HG03565 (cell line): ENCODE measurements around the gene PIAS1.

ENCODE experiments used
- ATAC-seq: cut with Tn5 transposase; IDR thresholded peaks from one replicate; pipeline ENCODE4 v1.9.1; 2021; ENCODE audit warnings: mild to moderate bottlenecking, moderate library complexity; ENCODE audit not compliant: unreplicated experiment

Gene PIAS1

DNA sequence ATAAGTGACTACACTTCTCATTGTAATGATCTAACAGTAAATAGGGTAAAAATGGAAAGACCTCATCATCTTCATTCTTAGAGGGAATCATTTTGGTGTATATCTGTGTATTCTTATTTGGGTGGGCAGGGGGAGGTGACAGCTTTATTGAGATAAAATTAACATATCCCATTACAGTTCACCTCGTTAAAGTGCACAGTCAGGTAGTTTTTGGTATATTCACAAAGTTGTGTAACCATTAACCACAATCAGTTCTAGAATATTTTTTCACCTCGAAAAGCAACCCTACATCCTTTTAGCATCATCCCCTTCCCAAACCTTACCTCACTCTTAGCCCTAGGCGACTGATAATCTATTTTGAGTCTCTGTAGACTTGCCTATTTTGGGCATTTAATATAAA lies 8.1 kb downstream of the PIAS1 start:
- ATAC-seq: no peak

DNA sequence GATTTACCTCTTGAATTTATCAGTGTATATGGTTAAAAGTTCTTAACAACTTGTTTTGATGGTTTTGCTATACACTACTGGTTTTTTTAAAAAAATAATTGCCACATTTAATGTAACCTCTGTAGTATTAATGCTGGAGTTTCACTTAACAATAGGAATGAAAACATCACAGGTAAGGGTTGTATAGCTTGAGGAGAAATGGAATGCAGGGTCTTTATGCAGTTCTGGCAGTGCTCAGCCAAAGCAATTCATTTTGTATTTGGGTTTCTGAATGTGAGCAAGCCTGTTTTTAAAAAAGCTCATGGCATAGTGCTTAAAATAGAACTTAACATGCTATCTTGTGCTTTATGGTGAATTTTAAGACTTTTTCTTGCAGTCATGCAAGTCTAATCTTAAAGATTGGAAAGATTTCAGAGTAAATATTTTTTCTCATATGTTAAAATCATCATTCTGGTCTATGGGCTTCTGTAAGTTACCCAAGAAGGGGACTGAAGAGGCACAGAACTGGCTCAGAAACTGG lies 8.9 kb downstream of the PIAS1 start:
- ATAC-seq: no peak

DNA sequence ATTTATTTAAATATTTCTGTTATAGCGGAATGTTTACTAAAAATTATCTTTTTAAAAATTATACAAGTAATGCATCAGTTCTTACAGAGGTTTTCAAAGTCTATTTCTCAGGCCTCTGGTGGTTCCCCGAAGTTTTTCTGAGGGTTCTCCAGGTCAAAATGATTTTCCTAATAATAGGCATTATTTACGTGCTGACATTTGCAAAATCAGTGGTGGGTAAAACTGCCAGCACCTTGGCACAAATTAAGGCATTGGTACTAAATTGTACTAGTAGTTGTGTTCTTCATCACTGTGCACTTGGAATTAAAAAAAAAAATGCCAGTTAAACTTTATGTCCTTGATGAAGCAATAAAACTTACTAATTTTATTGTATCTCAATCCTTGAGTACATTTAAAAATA lies 9.5 kb downstream of the PIAS1 start:
- ATAC-seq: no peak

DNA sequence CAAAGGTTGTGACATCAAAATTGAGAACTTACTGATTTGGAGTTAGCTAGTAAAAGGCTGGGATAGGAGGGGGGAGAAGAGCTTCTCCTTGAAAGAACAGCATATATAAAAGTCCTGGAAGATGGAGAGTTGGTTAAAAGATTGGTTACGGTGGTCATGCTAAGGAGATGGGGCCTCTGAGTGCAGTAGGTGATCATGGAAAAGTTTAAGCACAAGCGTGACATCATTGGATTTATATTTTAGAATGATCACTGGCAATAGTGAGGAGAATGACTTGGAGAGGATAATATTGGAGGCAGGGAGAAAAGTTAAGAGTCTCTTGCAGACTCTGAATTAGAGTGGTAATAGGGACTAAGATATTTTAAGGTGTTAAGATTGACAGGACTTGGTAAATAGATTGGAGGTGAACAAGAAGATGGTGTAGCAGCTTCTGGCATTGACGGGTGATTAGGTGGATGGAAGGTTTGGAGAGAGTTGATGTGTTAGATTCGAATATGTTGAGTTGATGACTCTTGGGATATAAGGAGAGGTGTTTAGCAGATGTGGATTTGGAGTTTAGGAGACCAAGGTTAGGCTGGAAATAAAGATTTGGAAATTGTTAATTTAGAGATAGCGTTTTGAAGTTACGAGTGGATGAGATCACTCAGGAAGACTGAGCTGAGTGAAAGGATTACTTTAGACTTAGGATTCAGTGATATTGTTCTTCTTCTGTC lies 19.6 kb downstream of the PIAS1 start:
- no peak for ATAC-seq

DNA sequence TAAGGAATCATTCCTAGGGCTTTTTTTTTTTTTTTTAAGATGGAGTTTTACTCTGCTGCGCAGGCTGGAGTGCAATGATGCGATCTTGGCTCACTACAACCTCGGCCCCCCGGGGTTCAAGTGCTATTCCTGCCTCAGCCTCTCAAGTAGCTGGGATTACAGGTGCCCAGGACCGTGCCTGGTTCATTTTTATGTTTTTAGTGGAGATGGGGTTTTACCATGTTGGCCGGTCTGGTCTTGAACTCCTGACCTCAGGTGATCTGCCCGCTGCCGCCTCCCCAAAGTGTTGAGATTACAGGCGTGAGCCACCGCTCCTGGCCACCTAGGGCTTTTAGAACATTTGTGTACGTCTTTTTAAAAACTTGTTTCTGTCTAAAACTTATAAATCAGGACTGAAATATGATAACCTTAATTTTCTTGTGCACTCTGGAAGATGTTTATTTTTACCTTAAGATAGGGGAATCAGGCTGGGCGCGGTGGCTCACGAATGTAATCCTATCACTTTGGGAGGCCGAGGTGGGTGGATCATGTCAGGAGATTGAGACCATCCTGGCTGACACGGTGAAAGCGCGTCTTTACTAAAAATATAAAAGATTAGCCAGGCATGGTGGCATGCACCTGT lies 21.8 kb downstream of the PIAS1 start:
- ATAC-seq: no peak

DNA sequence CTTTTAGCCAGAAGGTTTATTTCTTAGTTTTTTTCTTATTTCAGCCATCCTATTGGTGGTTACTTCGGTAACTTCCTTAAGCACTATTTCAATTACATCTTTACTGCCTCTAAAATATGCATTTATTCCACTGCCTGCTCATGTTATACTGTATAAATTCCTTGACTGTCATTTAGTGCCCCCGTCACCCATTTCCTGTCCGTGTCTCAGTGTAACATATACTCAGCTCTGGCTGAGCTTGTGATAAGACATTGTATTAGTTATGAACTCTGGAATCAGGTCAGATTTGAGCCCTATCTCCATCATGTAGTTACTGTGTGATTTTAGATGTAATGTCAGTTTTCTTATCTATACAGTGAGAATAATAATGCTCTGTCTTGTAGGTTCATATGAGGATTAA lies 24.2 kb downstream of the PIAS1 start:
- ATAC-seq: no peak

DNA sequence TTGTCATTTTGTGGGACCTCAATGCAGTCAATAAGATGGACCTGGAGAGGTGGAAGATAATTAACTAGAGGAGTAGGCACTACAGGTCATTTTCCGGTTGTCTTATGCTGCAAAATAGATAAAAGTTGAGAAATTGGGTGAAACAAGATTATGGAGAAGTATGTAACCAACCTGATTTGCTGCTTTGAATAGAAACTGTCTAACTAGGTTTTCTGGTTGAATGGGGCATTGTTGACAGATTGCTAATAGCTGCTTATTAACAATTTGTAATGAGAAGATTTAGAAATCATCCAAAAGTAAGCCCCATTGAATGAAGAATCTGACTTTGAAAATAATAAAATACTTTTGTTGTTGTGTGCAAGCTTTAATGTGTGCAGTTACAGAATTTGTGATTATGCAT lies 26.2 kb downstream of the PIAS1 start:
- no peak for ATAC-seq

DNA sequence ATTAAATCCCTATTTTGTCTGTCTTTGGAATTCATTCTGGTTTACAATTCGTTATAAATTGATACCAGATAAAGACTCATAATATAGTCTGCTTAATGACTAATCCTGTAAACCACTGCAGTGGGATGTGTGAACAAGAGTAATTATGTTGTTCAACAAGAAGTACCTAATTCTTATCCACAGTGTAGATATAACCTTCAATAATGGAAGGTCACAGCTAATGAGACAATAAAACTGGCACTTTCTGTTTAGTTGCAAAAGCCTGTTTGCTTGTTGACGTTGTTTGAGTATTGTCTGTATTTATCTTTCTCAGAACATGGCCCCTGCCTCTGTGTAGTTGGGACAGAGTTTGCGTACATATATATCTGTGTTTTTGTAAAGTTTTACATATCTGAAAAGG lies 26.7 kb downstream of the PIAS1 start:
- ATAC-seq: no peak

DNA sequence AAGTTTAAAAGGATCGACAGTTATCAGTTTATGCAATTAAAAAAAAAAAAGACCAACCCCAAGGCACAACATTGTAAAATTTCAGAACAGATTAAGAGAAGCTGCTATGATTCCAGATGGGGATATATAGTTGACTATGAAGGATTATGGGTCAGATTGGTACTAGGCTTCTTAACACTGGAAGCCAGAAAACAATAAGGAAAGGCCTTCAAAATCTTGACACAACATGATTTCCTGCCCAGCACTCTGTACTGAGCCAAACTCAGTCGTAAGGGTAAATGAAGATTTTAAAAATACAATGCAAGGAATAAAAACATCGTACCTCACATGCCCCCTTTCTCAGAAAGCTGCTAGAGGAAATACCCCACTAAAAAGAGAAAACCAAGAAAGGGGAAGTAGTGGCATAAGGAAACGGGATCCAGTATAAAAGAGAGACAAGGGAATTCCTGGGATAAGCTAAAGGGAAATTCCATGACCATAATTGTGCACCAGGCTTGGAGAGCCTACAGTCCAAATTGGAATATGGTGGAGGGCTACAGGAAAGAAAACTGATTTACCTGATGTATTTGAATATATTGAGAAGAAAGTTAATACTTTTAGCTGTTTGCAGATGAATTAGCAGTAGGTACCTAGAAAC lies 27.9 kb downstream of the PIAS1 start:
- no peak for ATAC-seq

DNA sequence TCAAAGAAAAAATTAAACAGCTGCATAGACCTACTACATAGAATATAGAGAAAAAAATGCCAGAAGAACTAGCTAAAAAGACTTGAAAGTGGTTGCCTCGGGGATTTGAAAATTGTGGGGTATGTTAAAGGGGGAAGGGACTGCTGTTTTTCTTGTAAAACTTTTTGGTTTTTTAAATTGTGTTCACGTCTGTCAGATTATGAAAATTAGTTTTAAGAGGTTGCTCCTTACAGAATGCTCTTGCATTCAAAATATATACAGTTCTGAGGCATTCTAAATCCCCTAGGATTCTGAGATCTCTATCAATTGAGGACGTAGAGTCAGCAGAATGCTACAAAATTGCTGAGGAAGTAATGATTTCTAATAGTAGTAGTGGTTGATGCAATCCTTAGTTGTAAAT lies 28.6 kb downstream of the PIAS1 start:
- no peak for ATAC-seq

DNA sequence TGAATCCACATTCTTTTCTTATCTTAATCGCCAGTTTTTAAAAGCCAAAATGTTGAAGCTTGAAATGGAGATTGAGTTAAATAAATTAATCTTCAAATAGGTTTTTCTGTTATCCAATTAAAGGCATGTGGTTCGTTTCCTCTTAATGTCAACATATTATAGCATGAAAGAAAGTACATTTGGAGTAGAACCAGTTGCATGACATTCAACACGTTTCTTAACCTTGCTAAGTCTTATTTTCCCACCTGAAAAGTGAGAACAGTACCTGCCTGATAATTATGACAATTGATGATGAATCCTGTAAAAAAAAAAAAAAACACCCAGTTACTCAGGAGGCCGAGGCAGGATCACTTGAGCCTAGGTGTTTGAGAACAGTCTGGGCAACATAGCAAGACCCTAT lies 29.3 kb downstream of the PIAS1 start:
- no peak for ATAC-seq

DNA sequence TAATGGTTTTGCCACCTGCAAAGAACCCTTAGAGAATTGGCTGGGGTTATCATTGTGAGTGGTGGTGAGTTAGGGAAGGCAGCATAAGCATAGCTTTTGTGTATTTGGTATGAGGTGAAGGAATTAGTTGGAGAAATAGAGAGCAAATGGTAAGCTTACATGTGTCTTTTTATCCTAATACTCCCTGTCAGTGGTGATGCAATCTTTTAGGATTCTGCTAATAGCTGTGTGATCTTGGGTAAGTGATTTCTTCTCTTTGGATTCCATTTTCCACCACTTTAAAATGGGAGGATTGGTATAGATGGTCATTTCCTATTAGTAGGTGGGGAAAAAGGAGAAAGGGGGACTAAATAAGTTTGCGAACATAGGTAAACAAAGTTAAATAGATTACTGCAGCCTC lies 30.9 kb downstream of the PIAS1 start:
- ATAC-seq: no peak

DNA sequence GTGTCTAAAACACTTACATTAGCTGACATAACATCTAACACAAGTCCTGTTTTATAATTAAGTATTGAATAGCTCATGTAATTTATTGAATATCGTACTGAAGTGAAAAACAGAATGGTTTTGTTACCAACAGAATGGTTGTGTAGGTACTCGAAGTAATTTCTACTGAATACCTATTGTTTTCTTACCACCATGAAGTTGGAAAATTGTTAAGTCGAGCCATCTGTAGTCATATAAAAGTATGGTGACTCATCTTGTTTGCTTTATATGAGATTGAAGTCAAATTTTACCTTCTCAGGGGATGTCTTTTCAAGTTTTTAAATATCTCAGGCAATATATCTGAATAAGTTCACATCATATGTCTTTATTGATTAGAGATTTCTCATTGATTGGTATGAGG lies 37.6 kb downstream of the PIAS1 start:
- no peak for ATAC-seq

DNA sequence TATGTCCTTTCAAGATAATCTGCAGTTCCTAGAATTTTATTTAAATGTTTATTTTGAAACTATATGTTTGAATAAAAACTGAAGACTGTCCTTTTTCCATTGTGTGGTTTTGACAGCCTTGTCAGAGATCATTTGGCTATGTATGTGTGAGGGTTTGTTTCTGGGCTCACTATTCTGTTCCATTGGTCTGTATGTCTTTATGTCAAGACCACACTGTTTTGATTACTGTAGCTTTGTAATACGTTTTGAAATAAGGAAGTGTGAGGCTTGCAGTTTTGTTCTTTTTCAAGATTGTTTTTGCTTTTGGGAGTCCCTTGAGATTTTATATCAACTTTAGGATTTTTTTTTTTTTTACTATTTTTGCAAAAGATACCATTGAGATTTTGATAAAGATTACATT lies 42.0 kb downstream of the PIAS1 start:
- ATAC-seq: no peak

DNA sequence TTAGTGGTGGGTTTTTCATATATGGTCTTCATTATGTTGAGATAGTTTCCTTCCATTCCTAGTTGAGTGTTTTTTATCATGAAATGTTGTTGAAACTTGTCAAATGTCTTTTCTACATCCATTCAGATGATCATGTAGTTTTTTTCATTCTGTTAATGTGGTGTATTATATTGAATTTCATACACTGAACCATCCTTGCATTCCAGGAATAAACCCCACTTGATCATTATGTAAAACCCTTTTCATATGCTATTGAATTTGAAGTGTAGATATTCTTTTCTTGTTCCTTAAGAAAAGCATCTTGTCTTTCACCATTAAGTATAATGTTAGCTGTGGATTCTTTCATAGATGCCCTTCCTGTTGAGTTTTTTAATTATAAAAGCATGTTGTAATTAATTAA lies 42.9 kb downstream of the PIAS1 start:
- ATAC-seq: no peak

DNA sequence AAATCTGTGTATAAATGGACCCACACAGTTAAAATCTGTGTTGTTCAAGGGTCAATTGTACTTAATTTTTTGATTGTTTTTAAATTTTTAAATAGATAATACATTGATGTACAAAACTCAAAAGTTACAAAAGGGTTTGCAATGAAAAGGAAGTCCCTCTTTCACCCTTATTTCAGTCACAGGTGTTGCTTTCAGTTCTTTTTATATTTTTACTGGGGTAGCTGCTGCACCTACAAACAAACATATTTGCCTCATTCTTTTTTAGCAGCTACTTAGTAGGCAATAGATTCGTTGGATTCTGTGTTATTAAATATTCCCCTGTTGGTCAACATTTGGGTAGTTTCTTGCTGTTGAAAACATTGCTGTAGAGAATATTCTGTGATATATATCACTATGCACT lies 44.4 kb downstream of the PIAS1 start:
- ATAC-seq: no peak

DNA sequence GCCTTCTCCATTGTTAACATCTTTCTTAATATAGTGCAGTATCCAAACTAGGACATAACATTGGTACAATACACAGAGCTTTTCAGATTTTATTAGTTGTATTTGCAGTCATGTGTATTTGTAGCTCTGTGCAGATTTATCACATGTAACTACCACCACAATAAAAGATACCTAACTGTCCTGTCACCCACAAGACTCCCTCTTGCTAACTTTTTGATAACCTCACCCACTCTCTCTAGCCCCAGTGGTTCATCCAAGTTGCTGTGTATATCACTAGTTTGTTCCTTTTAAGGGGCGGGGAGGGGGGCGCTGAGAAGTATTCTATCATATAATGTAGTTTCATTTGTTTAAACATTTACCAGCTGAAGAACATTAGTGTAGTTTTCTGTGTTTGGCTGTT lies 46.1 kb downstream of the PIAS1 start:
- ATAC-seq: no peak

DNA sequence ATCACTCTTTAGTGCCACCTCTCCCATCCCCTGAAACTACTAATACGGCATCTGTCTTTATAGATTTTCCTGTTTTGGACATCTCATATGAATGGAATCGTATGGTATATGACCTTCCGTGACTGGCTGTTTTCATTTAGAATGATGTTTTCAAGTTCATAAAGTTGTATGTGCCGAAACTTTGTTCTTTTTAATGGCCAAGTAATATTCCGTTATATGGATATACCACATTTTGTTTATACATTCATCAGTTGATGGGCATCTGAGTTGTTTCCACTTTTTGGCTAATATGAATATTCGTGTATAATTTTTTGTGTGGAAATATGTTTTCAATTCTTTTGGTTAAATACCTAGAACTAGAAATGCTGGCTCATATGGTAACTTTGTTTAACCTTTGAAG lies 49.5 kb downstream of the PIAS1 start:
- ATAC-seq: no peak

DNA sequence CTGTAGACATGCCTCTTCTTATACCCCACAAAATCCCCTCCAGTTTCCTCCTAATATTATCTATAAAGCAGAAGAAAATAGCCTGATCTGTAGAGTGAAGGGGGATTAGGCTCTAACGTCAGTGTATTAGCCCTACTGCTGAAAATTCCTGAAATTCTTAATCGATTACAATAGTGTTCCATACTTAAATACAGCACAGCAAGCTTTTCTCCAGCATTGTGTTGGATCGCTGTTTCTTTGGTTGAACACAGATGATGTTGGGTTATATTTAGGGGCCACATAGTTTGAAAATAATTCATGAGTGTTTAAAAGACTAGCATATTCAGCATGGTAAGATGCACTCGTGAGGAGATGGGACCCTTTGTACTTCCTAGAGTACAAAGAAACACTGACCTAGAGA lies 52.5 kb downstream of the PIAS1 start:
- no peak for ATAC-seq

DNA sequence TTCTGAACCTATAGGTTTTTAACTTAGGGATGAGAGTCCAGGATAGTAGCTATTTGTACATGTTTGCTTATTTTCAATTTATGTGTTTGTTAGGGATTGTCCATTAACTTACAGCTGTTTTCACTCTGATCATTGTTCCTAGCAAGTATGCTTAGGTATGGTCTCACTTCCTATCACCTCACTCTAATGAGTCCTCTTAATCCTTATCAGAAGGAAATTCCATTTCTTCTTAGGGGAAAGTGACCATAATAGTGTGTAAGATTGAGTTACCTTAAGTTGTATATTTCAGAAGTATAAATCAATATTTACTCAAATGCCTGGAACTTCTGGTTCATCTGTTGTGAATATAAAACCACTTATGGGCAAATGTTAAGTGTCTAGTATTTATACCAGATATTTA lies 53.0 kb downstream of the PIAS1 start:
- no peak for ATAC-seq

DNA sequence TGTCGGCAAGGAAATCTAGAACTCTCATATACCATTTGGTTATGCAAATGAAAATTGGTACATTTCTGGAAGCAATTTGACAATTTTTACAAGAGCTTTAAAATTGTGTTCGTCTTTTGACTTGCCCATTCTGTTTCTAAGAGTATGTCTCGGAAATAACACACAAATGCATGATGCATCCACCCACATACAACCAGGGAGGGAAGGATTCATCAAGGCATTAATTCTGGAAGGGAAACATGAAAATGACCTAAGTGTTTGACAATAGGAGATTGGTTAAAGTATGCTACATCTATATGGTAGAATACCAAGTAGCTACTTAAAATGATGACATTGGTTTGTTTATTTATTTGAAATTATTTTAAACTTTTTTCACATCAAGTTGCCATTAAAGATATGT lies 58.6 kb downstream of the PIAS1 start:
- no peak for ATAC-seq

DNA sequence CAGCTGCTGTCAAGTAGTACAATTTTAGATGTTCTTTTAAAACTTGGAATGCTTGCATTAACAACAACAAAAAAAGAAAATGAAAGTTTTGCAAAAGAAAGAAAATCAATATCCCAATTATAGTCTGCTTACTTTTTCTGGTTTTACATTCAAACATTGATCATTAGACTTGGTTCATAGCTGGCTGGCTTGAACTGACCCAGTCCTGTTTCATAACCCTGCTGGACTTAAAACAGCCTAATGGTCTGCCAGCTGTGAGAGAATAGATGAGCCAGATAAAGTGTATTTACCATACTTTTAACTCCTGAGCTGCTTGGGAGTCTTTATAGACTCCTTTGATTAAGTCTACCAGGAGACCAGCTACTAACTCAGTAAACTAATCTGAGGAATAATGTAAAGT lies 59.2 kb downstream of the PIAS1 start:
- ATAC-seq: no peak
